Heart right ventricle (tissue), 16 donors: ENCODE data around the gene AP4M1. TPM values are rescaled to one million over a fixed set of nuclear protein-coding genes. Genes with fewer than 3 reads are reported as not detected.

Source experiments
- ATAC-seq, 8 donors: fragments of 200-7000 bp; cut with Tn5 transposase; one replicate each; pipeline ENCODE4 v1.9.1; 2020; ENCODE audit warnings: mild to moderate bottlenecking in 8 of 8, moderate library complexity in 8 of 8, moderate number of reproducible peaks in 1 of 8
- DNase-seq, 2 donors: peaks; one replicate each; pipeline ENCODE4 v3.0.0-alpha.2; 2020
- H3K27ac ChIP-seq, 10 donors: fragments of 200-600 bp; sonication (generic) in 2 of 10; one replicate each; pipeline versions ENCODE4 v1.5.0 to v1.8.0; 2020 to 2022; ENCODE audit warnings: mild to moderate bottlenecking in 3 of 10
- H3K27me3 ChIP-seq, 7 donors: fragments of 200-600 bp; one replicate each; pipeline ENCODE4 v1.8.0; 2021 to 2022; ENCODE audit warnings: mild to moderate bottlenecking in 2 of 7
- H3K36me3 ChIP-seq, 9 donors: fragments of 200-600 bp; sonication (generic) in 1 of 9; one replicate each; pipeline versions ENCODE4 v1.5.0 to v1.8.0; 2020 to 2022; ENCODE audit warnings: mild to moderate bottlenecking in 2 of 9
- H3K4me1 ChIP-seq, 9 donors: fragments of 200-600 bp; sonication (generic) in 1 of 9; one replicate each; pipeline versions ENCODE4 v1.5.0 to v1.8.0; 2020 to 2022; ENCODE audit warnings: mild to moderate bottlenecking in 4 of 9
- H3K4me3 ChIP-seq, 10 donors: fragments of 200-600 bp; sonication (generic) in 2 of 10; one replicate each; pipeline versions ENCODE4 v1.5.0 to v1.8.0; 2020 to 2022; ENCODE audit warnings: mild to moderate bottlenecking in 7 of 10, moderate library complexity in 2 of 10
- H3K9me3 ChIP-seq, 11 donors: fragments of 200-600 bp in 10 of 11; sonication (generic) in 2 of 11; one replicate each; pipeline versions ENCODE4 v1.5.0 to v1.8.0; 2013 to 2022; ENCODE audit warnings: mild to moderate bottlenecking in 2 of 11, control low read depth in 1 of 11, moderate library complexity in 1 of 11
- CTCF ChIP-seq, 9 donors: fragments of 200-600 bp; sonication (generic) in 2 of 9; IDR thresholded peaks; one replicate each; pipeline versions ENCODE4 v1.5.0 to v1.8.0; 2021 to 2022; ENCODE audit warnings: antibody characterized with exemption in 9 of 9, mild to moderate bottlenecking in 5 of 9, moderate library complexity in 1 of 9
- WGBS, 2 donors: extraction: QIAGEN DNeasy Blood & Tissue Kit; methylation state at CpG; one replicate each; pipeline ENCODE4 v1.1.7; 2013; ENCODE audit warnings: inconsistent platforms in 1 of 2; 5-methylcytosine and 5-hydroxymethylcytosine counted together
- intact Hi-C, 10 donors: fragments of 100-400 bp; cut with DNase I; formaldehyde crosslinking; loops; one replicate each; pipeline versions ENCODE4 v1.11.1 to v1.14.2; 2022
- polyA plus RNA-seq, 2 donors: library from polyadenylated mRNA; stranded (reverse); fragments of 200-250 nt; gene quantifications; one replicate each; pipeline ENCODE4 v1.2.3, GENCODE V29; 2013
- total RNA-seq, 10 donors: library from RNA; stranded (reverse); fragmentation: NEBNext Ultra II Directional in 3 of 10; extraction: Animal tissue kit (Norgen Biotek cat#: 25700) in 3 of 10; gene quantifications; one replicate each; pipeline versions ENCODE4 v1.2.1 to v1.2.4, GENCODE V29; 2021 to 2023
- donor health status: Arrhythmogenic right ventricular cardiomyopathy.
- donor health status: ischemic (EF 13 %, LVEDD 7.1; RV severe dilation, severe dysfunction).
- donor health status: healthy with polysubstance abuse.
- donor health status: DM: no; HTN: yes; CAD: no.
- donor health status: DM: no; HTN: no; CAD: no.
- donor health status: ischemic (EF 25% LVEDD 6.9; RV normal size, moderate dysfunction).
- donor health status: ischemic (EF 25% LVEDD 5.7; RV mildly dilated, moderate dysfunction).
- donor health status: healthy.
- donor health status: DM: yes; HTN: yes; CAD: no.
- donor health status: Ischemic cardiomyopathy.
- donor health status: ischemic (EF 35%, LVEDD 5.7; RV mildly dilated, moderate dysfunction).
- donor health status: nonischemic (EF 11% LVEDD 7.7; RV severe dilation, severe dysfunction).
- donor health status: DM: yes; HTN: yes; CAD: no.
- donor health status: PGD.
- donor health status: ischemic (EF 29% LVEDD 5.4; RV normal size, mild dysfunction).
- donor health status: nonischemic (EF 23%, LVEDD 6.1; RV moderate dilation, normal function).

Gene AP4M1
- total and polyA plus RNA-seq, 12 donors, result 8.4 to 20.6 (median 11.1) TPM

GRCh38 chr7:100065452-100066186 lies 35.8 kb upstream of the AP4M1 start:
- DNase-seq, result no peak
- 33 to 35% methylated on average over 8 of the region's 8 CpGs for WGBS, 2 donors
- peak overlapping the region; percentile 17 to 65 (median 40) for H3K27ac ChIP-seq
- peaks cover 11 to 83% (median 43%) of the 10 kb centered on the region in 9 donors for H3K36me3 ChIP-seq
- peaks cover 0 to 17% (median 8%) of the 10 kb centered on the region in 11 donors for H3K9me3 ChIP-seq
- ATAC-seq, result peak; percentile 55 to 88 (median 74)
- no peak overlapping the region for H3K4me3 ChIP-seq
- no peak for TF ChIP-seq CTCF (IDR thresholded peaks at IDR 0.05)
- H3K27me3 ChIP-seq, result no peaks in the 10 kb centered on the region
- intact Hi-C loops, result no loop called here
- H3K4me1 ChIP-seq, result peaks cover 0 to 15% (median 12%) of the 10 kb centered on the region in 9 donors

DNA sequence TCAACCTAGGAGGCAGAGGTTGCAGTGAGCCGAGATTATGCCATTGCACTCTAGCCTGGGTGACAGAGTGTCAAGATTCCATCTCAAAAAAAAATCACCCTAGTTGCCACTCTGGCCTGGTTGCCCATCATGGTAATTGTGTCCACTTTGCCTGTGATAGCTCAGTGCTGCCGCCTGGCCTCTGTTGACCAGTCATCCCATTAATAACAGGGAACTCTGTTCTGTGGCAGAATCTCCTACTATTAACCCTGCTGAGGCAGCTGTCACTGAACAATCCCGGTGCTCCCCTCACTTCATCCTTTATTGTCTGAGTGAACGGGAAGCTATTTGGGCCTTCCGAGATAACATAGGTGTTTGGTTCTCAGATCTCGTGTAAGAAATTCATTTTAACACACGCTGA lies 34.5 kb upstream of the AP4M1 start:
- H3K27ac ChIP-seq, result no peak overlapping the region
- 82% methylated on average over 7 of the region's 7 CpGs for WGBS, 2 donors
- intact Hi-C loops, result no loop called here
- H3K36me3 ChIP-seq, result peaks cover 19 to 83% (median 52%) of the 10 kb centered on the region in 9 donors
- H3K9me3 ChIP-seq, result peaks cover 2 to 30% (median 22%) of the 10 kb centered on the region in 11 donors
- no peaks in the 10 kb centered on the region for H3K27me3 ChIP-seq
- peaks cover 0 to 15% (median 12%) of the 10 kb centered on the region in 9 donors for H3K4me1 ChIP-seq
- ATAC-seq, result no peak
- no peak for DNase-seq
- H3K4me3 ChIP-seq, result no peak overlapping the region
- TF ChIP-seq CTCF (IDR thresholded peaks at IDR 0.05), result no peak

DNA sequence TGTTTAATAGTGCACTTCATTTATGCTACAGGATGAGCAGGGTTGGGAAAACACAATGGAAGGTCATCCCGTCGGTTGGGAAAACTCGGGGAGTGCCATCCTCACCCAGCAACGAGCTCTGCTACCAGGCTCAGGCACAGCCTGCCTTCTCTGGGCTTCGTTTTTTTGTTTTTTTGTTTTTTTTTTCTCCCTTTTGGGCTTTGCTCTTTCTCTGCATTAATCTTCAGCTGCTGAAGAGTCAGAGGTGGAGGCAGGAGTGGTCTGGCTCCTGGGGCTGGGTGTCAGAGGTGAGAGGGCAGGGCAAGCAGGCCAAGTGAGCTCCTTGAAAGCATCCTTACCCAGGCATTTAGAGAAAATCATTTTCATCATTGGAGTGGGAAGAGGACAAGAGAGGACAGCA lies 31.5 kb upstream of the AP4M1 start:
- 97 to 99% methylated on average over 5 of the region's 5 CpGs for WGBS, 2 donors
- Histone ChIP-seq H3K4me1 (peaks cover 0 to 13% (median 12%) of the 10 kb centered on the region in 9 donors), H3K9me3 (peaks cover 2 to 46% (median 32%) of the 10 kb centered on the region in 11 donors), H3K36me3 (peaks cover 28 to 83% (median 68%) of the 10 kb centered on the region in 9 donors), H3K27me3 (no peaks in the 10 kb centered on the region), H3K27ac (no peak overlapping the region), H3K4me3 (no peak overlapping the region)
- TF ChIP-seq CTCF (IDR thresholded peaks at IDR 0.05), result no peak
- DNase-seq (no peak), ATAC-seq (no peak)
- intact Hi-C loops, result no loop called here

GRCh38 chr7:100071018-100071723 lies 30.3 kb upstream of the AP4M1 start:
- Histone ChIP-seq H3K27ac (no peak overlapping the region), H3K36me3 (peaks cover 33 to 94% (median 77%) of the 10 kb centered on the region in 9 donors), H3K4me1 (peaks cover 0 to 2% (median 1%) of the 10 kb centered on the region in 9 donors), H3K27me3 (no peaks in the 10 kb centered on the region), H3K9me3 (peaks cover 2 to 46% (median 32%) of the 10 kb centered on the region in 11 donors), H3K4me3 (no peak overlapping the region)
- WGBS, 2 donors, result 98 to 99% methylated on average over 11 of the region's 11 CpGs
- intact Hi-C loops, result no loop called here
- no peak for TF ChIP-seq CTCF (IDR thresholded peaks at IDR 0.05)
- ATAC-seq (no peak), DNase-seq (no peak)
